Measurements from ENCODE around the gene TMC5. TPM values are rescaled to one million over a fixed set of nuclear protein-coding genes. Genes with fewer than 3 reads are reported as not detected.

The TMC5 gene
- polyA plus RNA-seq, 1 donor from 2014 or later = not detected

GRCh38 chr16:19522760-19523159 lies 105.1 kb downstream of the TMC5 start:
- H2AFZ ChIP-seq (ENCODE audit: low read depth, low read length) = peak overlapping the region; percentile 66
- H3K36me3 ChIP-seq (ENCODE audit: insufficient read depth, low read length) = no peaks in the 10 kb centered on the region
- H4K20me1 ChIP-seq (ENCODE audit: insufficient read depth) = no peaks in the 10 kb centered on the region
- H3K27me3 ChIP-seq (ENCODE audit: insufficient read depth, low read depth, low read length) = no peaks in the 10 kb centered on the region
- peak overlapping the region; percentile 92 for H3K27ac ChIP-seq (ENCODE audit: low read length)
- no peak overlapping the region for H3K4me2 ChIP-seq (ENCODE audit: low read length)
- H3K79me2 ChIP-seq (replicated peaks; ENCODE audit: insufficient read depth, low read length) = peaks cover 54% of the 10 kb centered on the region
- H3K9ac ChIP-seq (ENCODE audit: low read length) = no peak overlapping the region
- H3K4me3 ChIP-seq (ENCODE audit: low read length) = peak overlapping the region; percentile 82
- H3K9me2 ChIP-seq (ENCODE audit: insufficient read depth, low read length) = no peaks in the 10 kb centered on the region
- peaks cover 6% of the 10 kb centered on the region for H3F3A ChIP-seq (ENCODE audit: insufficient read depth, low read length, poor library complexity, severe bottlenecking)
- no peak for TF ChIP-seq CTCF (IDR thresholded peaks at IDR 0.05; ENCODE audit: poor library complexity, severe bottlenecking)
- no peaks in the 10 kb centered on the region for H3K9me3 ChIP-seq (ENCODE audit: low read length)

- Histone ChIP-seq H2AFZ (ENCODE audit: low read depth, low read length) (no peak overlapping the region), H4K20me1 (ENCODE audit: insufficient read depth) (no peaks in the 10 kb centered on the region), H3K4me3 (ENCODE audit: low read length) (no peak overlapping the region), H3F3A (ENCODE audit: insufficient read depth, low read length, poor library complexity, severe bottlenecking) (peaks cover 6% of the 10 kb centered on the region), H3K27me3 (ENCODE audit: insufficient read depth, low read depth, low read length) (no peaks in the 10 kb centered on the region), H3K9ac (ENCODE audit: low read length) (no peak overlapping the region), H3K36me3 (ENCODE audit: insufficient read depth, low read length) (no peaks in the 10 kb centered on the region), H3K9me3 (ENCODE audit: low read length) (no peaks in the 10 kb centered on the region), H3K4me2 (ENCODE audit: low read length) (no peak overlapping the region), H3K9me2 (ENCODE audit: insufficient read depth, low read length) (no peaks in the 10 kb centered on the region), H3K27ac (ENCODE audit: low read length) (no peak overlapping the region), H3K79me2 (replicated peaks; ENCODE audit: insufficient read depth, low read length) (peaks cover 51% of the 10 kb centered on the region)
- TF ChIP-seq POLR2AphosphoS5 (IDR thresholded peaks at IDR 0.05) = no peak
- TF ChIP-seq REST (IDR thresholded peaks at IDR 0.05; ENCODE audit: borderline replicate concordance) = no peak
- no peak for TF ChIP-seq EZH2 (IDR thresholded peaks at IDR 0.05; ENCODE audit: borderline replicate concordance, insufficient read depth, low read length, poor library complexity, severe bottlenecking)
- TF ChIP-seq EP300 (conservative IDR thresholded peaks at IDR 0.05; ENCODE audit: poor library complexity, severe bottlenecking) = no peak
- no peak for TF ChIP-seq TAF1 (IDR thresholded peaks at IDR 0.05; ENCODE audit: low read depth)
- TF ChIP-seq RAD21 (conservative IDR thresholded peaks at IDR 0.05) = no peak
- TF ChIP-seq SMC3 (conservative IDR thresholded peaks at IDR 0.05; ENCODE audit: poor library complexity) = no peak
- no peak for TF ChIP-seq MXI1 (conservative IDR thresholded peaks at IDR 0.05; ENCODE audit: poor library complexity, severe bottlenecking)
Measured at GRCh38 chr16:19523184-19523558, 105.5 kb downstream of the TMC5 start.
